ENCODE data around the gene MBTPS1.
A peak's percentile ranks its signal among the peaks of the same experiment; 100 is the strongest.

MBTPS1 gene

GRCh38 chr16:84144859-84145639, 28.3 kb upstream of the MBTPS1 start, which contains the start of the genes DNAAF1 and HSDL1:
TSS of gene DNAAF1 (plus strand) at chr16:84145308. CDS start at chr16:84145441, 133 bp downstream.
TSS of gene HSDL1 (minus strand) at chr16:84145177. CDS start at chr16:84131321, 13,856 bp downstream.
- Mint-ChIP-seq H3K9me3 (peaks cover 26% of the 10 kb centered on the region), H3K4me1 (peaks cover 33% of the 10 kb centered on the region), H3K27me3 (ENCODE audit: low read depth, poor library complexity) (peaks cover 12% of the 10 kb centered on the region), H3K27ac (peak within 1 kb of the TSS; percentile 85), H3K4me3 (peak within 1 kb of the TSS; percentile 99), H3K36me3 (ENCODE audit: low read depth) (peaks cover 25% of the 10 kb centered on the region)
- DNase-seq = peak; percentile 98
- TF ChIP-seq, protein P1, sequence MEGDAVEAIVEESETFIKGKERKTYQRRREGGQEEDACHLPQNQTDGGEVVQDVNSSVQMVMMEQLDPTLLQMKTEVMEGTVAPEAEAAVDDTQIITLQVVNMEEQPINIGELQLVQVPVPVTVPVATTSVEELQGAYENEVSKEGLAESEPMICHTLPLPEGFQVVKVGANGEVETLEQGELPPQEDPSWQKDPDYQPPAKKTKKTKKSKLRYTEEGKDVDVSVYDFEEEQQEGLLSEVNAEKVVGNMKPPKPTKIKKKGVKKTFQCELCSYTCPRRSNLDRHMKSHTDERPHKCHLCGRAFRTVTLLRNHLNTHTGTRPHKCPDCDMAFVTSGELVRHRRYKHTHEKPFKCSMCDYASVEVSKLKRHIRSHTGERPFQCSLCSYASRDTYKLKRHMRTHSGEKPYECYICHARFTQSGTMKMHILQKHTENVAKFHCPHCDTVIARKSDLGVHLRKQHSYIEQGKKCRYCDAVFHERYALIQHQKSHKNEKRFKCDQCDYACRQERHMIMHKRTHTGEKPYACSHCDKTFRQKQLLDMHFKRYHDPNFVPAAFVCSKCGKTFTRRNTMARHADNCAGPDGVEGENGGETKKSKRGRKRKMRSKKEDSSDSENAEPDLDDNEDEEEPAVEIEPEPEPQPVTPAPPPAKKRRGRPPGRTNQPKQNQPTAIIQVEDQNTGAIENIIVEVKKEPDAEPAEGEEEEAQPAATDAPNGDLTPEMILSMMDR (IDR thresholded peaks at IDR 0.05) = no peak

DNA sequence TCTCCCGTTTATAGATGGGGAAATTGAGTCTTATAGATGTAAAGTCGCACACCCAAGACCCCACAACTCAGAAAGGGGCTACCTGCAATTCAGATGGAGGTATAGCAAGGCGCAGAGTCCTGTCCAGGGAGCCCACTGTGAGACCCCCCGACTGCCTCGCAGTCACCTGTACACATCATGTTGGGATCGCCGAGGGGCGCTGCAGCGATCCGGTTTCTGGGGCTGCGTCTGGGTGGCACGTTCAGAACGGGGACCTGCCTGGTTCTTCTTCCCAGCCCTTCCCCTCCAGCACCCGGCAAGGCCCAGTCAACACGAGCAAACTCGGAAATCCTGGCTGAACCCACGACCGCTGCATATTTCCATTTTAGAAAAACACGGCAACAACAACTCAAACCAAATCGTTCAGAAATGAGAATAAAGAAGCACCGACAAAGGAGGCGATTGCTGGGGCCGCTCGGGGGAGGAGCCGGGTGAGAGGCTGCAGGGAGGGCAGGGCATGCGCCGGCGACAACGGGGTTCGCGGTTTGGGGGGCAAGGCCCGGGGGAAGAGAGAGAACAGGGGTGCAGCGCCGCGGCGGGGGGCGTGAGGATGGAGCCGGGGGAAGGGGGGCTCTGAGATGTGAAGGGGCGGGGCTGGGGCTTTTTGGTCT, 27.6 kb upstream of the MBTPS1 start:
- Mint-ChIP-seq H3K4me3 (peak overlapping the region; percentile 99), H3K36me3 (ENCODE audit: low read depth) (peaks cover 25% of the 10 kb centered on the region), H3K9me3 (peaks cover 26% of the 10 kb centered on the region), H3K27ac (peak overlapping the region; percentile 85), H3K4me1 (peaks cover 40% of the 10 kb centered on the region), H3K27me3 (ENCODE audit: low read depth, poor library complexity) (peaks cover 12% of the 10 kb centered on the region)
- peak; percentile 55 for DNase-seq
- TF ChIP-seq, protein P1 (IDR thresholded peaks at IDR 0.05) = no peak

- Mint-ChIP-seq H3K36me3 (ENCODE audit: low read depth) (peaks cover 25% of the 10 kb centered on the region), H3K27me3 (ENCODE audit: low read depth, poor library complexity) (peaks cover 12% of the 10 kb centered on the region), H3K4me1 (peaks cover 45% of the 10 kb centered on the region), H3K4me3 (peak overlapping the region; percentile 99), H3K27ac (peak overlapping the region; percentile 85), H3K9me3 (peaks cover 26% of the 10 kb centered on the region)
- DNase-seq = peak; percentile 44
- TF ChIP-seq, protein P1 (IDR thresholded peaks at IDR 0.05) = no peak
These were observed 27.1 kb upstream of the MBTPS1 start for GRCh38 chr16:84143784-84144199.

GRCh38 chr16:84143081-84143480, 26.3 kb upstream of the MBTPS1 start:
- no peak overlapping the region for H3K27ac Mint-ChIP-seq
- DNase-seq = no peak
- H3K4me3 Mint-ChIP-seq = peak overlapping the region; percentile 99
- peaks cover 26% of the 10 kb centered on the region for H3K9me3 Mint-ChIP-seq
- H3K27me3 Mint-ChIP-seq (ENCODE audit: low read depth, poor library complexity) = peaks cover 11% of the 10 kb centered on the region
- TF ChIP-seq, protein P1 (IDR thresholded peaks at IDR 0.05) = no peak
- peaks cover 52% of the 10 kb centered on the region for H3K4me1 Mint-ChIP-seq
- H3K36me3 Mint-ChIP-seq (ENCODE audit: low read depth) = peaks cover 25% of the 10 kb centered on the region

DNA sequence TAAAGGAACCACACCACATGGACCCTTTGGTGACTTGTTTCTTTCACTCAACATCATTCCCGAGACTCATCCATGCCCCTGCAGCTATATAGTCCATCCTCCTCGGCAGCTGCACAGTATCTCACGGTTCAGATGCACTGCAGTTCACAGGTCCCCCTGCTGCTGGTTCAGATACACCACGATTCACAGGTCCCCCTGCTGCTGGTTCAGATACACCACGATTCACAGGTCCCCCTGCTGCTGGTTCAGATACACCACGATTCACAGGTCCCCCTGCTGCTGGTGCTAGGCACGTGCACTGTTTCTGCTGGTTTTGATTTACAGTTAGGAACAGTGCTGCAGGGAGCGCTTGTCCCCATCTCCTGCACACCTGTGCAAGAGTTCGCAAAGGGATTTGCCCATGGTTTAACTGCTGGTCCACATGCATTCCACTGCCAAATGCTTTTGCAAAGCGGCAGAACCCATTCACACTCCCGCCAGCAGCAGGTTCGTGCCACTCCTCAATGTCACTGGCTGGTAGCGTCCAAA, 24.5 kb upstream of the MBTPS1 start:
- TF ChIP-seq, protein P1 (IDR thresholded peaks at IDR 0.05) = no peak
- no peak overlapping the region for H3K4me3 Mint-ChIP-seq
- peaks cover 29% of the 10 kb centered on the region for H3K36me3 Mint-ChIP-seq (ENCODE audit: low read depth)
- peaks cover 6% of the 10 kb centered on the region for H3K27me3 Mint-ChIP-seq (ENCODE audit: low read depth, poor library complexity)
- no peak overlapping the region for H3K27ac Mint-ChIP-seq
- no peak for DNase-seq
- peaks cover 71% of the 10 kb centered on the region for H3K4me1 Mint-ChIP-seq
- H3K9me3 Mint-ChIP-seq = peaks cover 26% of the 10 kb centered on the region
